CD4-positive, alpha-beta T cell treated with Interferon alpha-2 for 1 hour (primary cell): ENCODE results near the gene ALPI.

Experiments used
- DNase-seq, 2 donors: peaks; one replicate each; pipeline ENCODE4 v3.0.0-alpha.2; 2020 to 2022

The ALPI gene

GRCh38 chr2:232502911-232503808, 47.2 kb downstream of the ALPI start:
- DNase-seq, result peak; percentile 15 to 27

DNA sequence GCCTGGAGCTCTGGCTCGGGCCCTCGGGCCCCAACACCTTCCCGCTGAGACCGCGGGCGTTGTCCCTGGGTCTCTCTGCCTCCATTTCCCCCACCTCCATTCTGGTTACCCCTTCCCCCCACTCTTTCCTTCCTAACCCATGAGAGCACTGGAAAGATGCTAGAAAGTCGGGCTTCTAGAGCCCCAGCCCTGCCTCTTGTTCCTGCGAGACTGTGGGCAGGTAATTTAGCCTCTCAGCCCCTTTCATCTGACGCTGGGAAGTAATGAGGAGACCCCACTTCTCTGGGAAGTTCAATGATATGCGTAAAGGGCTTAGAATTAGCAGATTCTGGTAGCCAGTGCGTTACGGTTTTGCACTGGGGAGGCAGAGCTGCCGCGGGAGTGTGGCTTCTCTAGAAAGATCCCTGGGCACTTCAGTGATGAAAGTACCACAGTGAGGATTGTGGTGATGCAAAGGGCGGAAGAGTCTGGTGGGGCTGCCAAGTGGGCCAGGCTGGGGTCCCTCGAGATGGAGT, 47.9 kb downstream of the ALPI start:
- no peak for DNase-seq

DNA sequence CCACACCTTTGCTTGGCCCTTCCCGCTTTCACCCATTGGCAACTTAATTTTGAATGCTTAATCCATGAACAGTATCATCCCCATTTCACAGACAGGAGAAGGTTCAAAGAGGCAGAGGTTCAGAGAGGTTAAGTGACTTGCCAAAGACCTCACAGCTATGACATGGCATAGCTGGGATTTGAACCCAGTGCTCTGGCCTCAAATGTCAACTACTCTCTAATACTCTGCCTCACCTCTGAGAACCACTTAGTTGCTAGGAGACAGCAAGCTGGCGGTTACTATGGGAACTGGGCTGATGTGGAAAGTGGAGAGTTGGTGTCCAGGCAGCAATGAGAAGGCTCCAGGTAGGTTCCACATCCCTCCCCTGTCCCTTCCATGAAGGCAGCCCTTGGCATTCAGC, 48.5 kb downstream of the ALPI start:
- no peak for DNase-seq

GRCh38 chr2:232505856-232506255, 49.9 kb downstream of the ALPI start:
- DNase-seq, result no peak

- no peak for DNase-seq
Measured at GRCh38 chr2:232506709-232507108, 50.8 kb downstream of the ALPI start.

DNA sequence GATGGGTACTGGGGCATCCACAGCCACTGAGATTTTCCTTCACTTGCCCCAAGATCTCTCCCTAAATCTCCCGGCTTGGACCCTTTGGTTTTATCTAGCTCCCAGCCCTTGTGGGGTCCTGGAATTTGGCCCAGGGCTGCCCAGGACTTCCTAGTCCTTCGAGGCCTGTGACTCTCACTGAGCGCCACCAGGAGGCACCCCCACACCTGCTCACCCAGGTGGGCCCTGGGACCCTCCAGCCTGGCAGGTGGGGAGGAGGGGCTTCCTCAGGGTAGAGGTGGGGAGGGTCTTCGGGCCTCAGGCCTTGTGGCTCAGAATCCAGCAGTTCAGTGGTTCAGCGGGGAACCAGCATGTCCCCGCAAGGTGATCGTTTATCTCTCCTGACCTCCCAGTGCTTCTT, 52.3 kb downstream of the ALPI start:
- DNase-seq, result no peak
